ENCODE measurements around the gene PRDM11.
A peak's percentile ranks its signal among the peaks of the same experiment; 100 is the strongest.
"Not testable (repeated sequence)": the region's sequence is repeated elsewhere in the genome, so short reads cannot be mapped to it uniquely, and the experiment has no call there.

The PRDM11 gene

DNA sequence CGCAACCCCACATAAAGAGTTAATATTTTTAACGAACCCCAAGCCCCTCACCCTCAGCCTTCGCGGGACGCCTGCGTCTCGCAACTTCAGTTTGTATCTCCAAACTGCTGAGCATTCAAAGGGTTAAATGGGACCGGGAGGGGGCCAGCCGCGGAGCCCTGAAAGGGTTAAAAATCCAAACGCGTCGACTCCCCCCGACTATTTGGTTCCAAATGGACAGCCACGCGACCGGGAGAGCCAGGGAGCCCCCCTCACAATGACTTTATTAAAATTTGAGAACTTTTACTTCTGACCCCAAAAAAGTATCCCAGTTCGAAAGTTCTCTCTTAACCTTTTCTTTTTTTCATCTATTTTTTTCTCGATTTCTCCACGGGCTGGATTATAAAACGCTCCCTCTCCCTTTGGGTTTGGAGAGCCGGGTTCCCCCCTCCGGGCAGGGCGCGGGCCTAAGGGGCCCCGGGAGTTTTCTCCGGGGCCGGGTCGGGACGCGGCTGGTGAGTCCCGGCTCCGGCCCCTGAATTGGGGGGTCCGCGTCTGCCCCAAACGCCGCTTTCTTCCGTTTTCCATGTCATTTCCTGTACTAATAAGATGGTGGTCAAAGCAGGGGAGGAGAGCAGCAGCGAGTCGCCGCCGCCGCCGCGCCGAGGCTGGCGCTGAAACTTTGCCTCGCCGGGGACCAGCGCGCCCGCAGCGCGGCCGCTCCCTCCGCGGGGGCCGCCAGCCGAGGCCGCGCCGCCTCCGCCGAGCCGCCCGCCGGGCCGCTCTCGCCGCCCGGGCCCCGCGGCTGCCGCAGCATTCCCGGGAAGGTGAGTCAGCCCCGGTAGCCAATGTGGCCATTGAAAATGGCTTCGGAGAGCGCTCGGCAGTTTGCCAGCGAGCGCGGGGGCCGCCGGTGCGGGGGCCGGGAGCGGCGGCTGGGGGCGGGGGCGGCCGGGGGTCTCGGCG is at the start of gene PRDM11:
Gene PRDM11 (plus strand): TSS at position 568 of the 945 bp plus-strand sequence. CDS start 35,128 bp downstream, outside the sequence.
- DNase-seq, result no peak

DNA sequence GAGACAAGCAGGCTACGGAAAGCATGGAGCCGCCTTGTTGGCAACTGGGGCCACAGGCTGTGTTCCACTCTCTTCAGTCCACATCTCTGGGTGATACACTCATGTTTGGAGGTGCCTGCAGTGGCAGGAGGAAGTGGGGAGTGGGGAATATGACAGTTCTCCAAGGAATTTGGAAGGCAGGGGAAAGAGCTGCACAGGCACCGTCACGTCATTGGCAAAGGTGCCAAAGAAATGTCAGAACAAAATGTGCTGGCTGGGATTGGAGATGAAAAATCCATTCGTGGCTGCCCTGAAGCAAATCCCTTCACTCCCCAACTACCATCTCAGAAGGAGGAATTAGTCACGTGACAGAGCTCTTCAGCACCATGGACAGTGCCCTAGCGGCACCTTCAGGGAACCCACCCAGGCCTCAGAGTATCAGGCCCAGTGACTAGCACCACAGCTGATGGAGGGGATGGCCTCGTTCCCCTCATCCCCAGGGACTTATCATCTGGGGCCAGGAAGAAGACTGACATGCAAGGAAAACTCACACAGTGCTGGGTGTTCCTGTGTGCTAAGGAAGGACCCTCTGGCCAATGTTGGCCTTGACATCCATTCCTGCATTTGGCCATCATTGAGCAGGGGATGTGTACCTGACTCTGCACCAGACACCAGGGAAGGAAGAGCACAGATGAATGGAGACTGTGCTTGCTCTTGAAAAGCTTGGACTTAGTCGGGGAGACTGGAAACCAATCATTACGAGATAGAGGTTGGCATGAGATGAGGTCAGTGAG is 48.5 kb upstream of the PRDM11 start:
- no peak for DNase-seq

DNA sequence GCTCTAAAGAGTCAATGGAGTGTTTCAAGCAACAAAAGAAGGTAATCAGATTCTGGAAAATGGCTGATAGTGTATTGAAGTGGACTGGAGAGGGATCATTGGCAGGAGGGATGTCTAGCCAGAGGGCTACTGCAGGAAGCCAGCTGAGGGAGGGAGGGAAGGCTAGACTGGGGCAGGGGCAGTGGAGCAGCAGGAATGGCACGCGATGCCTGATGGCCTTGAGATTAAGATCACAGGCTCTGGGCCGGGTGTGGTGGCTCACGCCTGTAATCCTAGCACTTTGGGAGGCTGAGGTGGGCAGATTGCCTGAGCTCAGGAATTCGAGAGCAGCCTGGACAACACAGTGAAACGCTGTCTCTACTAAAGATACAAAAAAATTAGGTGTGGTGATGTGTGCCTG is 47.5 kb upstream of the PRDM11 start:
- DNase-seq, result no peak

DNA sequence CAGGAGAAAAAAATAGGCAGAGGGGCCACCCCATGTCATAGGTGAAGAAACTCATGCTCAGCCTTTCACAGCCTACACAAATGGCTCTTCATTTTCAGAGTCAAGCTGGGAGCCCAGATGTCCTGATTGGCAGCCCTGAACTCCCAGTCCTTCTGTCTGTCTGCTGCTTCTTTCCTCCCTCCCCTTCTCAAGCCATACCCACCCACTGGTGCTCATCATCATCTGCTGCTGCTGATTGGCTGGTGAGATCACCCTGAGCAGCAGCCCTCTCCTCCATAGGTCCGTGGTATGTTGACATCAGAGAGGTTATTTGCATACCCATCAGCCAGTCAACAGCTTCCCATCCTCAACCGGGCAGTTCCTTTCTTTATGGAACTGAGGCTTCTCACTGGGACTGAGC is 46.1 kb upstream of the PRDM11 start:
- DNase-seq, result no peak

DNA sequence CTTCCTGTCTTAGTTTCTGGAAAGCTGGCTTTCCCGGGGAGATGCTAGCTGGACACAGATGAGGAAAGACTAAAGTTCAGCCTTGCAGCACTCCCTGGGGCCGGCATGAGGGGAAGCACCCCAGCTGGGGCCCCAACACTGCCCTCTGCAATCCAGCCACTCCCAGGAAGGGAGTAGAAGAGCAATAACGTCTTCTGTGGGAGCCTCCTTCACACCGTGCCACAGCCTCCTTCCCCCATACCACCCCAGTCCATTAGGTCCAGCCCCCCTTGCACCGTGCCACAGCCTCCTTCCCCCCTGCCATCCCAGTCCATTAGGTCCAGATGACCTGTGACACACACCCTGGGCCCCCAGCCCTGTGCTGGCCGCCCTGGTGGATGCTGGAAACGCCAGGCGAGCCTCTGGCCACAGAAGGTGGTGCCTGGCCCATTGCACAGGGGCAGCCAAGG is 44.1 kb upstream of the PRDM11 start:
- DNase-seq, result no peak

DNA sequence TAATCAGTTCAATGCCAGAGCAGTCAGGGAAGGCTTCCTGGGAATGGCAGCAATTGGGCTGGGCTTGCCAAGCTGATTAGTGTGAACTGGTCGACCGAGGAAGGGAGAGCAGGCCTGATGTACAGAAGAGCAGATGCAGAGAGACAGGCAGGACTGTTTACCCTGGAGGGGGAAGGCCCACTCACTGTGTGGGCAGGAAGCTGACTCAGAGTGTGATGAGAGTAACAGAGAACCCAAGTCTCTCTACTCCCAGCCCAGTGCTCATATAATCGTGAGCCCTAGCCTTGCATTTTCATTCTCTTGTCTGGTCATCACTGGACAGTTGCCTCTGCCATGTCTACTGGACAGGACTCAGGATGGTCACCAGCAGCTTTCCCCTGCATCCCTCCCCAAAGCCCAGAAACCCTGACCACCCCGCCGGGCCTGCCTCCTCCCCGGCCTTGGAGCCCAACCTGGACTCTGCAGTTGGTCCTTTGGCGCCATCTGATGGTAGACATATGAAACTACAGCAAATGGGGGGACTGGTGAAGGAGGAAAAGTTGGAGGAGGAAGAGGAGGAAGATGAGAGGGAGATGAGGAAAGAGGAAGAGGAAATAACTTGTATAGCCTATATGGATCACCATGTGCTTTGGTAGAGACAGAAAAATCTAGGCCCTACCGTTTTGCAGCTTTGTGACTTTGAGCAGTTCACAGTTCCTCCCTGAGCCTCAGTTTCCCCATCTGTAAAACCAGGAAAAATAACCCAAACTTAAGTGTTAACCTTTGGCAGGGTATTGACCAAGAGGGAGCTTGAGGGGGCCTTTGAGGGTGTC is 43.4 kb upstream of the PRDM11 start:
- DNase-seq, result no peak

DNA sequence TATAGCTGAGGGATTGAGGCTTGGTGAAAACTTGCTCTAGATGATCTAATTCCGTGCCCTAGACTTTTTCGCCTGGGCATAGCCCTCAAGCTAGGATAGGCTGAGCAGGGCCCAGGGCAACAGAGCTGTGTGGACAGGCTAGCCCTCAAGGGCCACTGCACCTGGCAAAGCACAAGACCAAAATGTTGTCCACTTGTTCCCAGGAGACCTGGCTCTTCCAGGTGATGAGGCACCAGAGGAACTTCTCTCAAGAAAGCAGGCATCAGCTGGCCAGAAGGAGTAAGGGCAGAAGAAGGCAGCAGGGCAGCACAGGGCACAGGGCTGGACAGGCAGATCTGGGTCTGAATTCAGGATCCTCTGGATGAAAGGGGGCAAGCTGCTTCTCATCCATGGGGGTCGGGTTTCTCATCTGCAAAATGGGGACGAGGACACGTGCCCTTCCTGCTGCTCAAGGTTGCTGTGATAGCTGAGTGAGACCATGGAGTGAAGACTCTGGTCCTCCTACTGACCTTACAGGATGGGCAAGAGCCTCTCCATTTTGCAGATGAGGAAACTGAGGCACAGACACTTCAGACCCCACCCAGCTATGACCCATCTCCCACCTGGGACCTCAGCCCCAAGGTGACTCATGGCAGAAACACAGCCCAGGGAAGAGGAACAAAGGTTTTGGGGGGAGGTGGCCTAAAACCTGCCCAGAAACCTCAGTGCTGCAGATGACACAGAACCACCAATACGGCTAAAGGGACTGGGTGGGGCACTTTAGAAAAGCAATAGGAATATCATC is 42.2 kb upstream of the PRDM11 start:
- DNase-seq, result no peak

DNA sequence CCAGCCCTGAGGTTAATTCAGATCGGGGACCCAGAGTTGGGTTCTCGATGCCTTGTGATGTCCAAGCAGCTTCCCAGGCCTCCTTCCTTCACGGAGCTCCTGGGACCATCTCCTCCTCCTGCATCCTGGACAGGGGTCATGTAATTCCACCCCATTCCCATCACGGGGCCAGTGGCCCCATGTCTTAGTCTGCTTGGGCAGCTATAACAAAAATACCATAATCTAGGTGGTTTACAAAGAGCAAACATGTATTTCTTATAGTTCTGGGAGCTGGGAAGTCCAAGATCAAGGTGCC is 41.7 kb upstream of the PRDM11 start:
- DNase-seq, result no peak

DNA sequence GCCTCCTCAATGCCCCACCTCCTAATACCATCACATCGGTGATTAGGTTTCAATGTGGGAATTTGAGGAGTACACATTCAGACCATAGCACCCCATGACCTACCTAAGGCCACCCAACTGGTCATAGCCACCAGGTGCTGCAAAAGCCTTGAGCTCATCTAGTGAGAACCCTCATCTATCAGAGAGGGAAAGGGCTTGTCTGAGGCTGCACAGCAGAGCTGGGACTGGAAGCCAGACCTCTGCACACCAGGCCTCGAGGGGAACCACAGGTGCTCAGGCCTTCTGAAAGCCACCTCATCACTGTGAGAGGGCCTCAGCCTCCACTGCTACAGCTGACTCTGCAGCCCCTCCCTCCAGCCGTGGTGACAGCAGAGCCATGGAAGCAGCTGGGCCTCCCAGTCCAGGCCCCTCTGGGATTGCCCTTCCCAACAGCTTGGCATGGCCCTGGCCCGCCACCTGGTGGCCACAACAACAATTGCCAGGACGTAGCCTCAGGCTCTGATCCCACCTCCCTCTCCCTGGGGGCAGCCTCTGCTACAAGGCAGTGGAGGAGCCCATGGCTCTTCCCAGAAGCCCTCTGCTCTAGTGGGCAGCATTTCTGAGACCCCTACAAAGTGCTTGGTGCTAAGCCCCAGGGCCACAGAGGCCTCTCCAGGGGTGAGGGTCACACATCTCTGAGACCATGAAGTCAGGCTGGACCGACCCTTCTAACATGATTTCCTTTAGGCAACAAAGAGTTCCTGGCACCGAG is 41.0 kb upstream of the PRDM11 start:
- peak; percentile 68 for DNase-seq

DNA sequence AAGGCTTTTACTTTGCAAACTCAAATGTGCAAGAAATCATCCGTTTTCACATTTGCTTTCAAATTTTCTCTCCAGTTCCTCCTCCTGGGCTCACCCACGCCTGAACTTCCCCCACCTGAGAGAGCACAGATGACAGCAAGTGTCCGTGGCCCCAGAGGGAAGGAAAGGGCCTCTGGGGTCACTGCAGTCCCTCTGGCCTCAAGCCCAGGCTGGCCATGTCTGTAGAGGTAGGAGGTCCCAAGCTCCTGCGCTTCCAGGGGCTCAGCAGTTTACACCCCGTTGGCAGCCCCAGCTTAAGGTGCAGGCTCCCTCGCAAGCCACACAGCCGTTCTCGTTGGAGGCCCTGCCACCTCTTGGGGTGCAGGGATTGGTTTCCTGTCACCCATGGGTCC is 40.5 kb upstream of the PRDM11 start:
- DNase-seq, result no peak

DNA sequence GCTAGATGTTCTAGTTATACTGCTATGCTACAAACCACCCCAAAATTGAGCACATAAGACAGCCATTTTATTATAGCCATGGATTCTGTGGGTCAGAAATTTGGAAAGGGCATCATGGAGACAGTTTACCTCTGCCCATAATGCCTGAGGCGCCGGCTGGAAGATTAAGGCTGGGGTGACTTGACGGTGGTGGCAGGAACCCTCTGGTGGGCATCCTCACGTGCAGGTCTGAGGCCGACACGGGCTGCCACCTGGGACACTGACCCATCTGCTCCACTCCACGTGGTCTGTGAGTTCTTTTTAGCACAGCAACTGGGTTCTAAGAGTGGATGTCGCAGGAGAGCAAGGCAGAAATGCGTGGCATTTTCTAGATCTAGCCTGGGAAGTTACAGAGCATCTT is 40.0 kb upstream of the PRDM11 start:
- no peak for DNase-seq

DNA sequence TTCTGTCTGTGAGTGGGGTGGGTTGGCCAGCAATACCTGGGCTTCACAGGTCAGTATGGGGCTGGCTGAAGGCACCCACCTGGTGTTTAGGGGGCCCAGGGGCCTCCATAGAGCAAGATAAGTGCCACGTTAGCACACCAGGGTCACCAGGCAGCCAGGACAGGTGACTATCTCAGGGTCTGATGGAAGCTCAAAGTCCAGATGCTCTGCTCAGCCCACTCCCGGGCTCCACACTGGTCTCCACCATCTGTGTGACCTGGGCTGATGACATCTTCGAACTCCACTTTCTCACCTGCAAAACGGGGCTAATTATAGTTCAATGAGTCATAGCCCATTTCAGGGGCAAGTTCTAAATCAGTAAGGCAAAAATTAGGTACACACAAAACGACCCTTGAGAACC is 39.4 kb upstream of the PRDM11 start:
- DNase-seq, result no peak

DNA sequence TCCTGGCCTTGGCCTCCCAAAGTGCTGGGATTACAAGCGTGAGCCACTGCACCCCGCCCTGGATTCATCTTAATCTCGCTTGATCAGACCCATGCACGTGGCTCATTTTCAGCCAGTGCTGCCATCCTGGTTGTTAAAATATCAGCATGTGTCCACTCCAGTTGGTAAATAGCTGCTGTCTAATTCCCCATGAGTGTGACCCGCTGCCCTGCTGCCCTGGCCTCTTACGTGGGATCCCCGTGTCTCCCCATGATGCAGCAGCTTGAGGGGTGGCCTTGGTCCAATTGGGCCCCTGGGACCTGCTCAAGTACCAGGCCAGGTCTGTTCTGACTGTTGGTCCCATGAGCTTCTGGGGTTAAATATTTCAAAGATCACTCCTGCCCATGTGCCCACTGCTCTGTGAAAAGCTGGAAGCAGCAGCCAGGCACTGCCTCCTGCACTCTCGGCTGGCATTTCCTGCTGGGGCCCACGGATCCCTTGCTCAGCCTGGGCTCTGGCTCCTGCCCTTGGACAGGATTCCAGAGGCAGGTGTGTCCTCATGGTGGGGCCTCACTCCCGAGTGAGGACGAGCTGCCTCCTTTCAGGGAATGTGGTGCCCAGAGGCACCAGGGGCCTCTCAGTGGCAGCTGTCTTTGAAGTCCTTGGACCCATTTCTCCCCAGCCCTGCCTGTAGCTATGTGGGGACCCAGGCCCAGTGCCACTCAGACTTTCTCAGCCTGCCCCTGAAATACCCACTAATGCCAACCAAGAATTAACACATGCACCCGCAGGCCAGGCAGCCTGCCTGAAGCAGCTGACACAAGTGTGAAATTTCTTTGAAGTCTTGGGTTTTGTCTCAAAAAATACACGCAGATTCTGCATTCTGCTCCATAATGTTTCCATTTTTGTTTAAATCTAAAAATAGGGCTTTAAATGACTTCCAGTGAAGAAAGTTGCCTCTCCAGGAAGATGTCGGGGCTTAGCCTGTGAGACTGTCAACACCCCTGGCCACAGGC is 38.1 kb upstream of the PRDM11 start:
- DNase-seq, result no peak

DNA sequence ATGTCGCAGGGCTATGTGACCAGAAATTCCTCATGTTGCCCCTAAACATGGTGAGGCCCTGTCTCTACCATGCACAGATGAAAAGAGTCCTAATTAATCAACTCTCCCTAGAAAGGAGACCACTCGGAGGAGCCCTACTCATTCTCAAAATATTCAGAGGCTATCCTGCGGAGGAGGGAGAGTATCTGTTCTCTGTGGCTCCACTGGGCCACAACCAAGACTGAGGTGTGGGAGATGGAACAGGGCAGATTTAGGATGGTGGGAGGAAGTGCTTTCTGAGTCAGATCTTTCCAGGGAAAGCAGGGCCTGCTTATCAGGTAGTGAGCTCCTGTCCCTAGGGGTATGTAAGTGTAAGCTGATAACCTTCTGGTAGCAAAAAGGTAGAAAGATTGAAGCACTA is 37.0 kb upstream of the PRDM11 start:
- DNase-seq, result no peak

DNA sequence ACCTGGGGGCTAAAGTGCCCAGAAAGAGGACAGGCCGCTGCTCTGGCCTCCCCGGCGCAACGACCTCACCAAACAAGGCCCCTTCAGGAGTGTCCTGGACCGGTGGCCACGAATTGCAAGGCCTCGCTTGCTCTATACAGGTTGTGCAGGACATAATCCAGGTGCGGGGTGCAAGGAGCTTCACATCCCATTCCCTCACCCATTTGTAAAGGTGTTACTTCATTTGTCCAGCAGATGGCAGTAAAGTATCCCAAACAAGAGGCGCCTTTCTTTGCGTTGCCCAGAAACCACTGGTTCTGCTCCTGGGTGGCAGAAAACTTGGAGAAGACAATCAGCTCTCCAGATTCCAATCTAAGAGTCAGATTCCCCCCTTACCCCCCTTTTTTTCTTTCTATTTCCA is 35.9 kb upstream of the PRDM11 start:
- peak; percentile 68 for DNase-seq

DNA sequence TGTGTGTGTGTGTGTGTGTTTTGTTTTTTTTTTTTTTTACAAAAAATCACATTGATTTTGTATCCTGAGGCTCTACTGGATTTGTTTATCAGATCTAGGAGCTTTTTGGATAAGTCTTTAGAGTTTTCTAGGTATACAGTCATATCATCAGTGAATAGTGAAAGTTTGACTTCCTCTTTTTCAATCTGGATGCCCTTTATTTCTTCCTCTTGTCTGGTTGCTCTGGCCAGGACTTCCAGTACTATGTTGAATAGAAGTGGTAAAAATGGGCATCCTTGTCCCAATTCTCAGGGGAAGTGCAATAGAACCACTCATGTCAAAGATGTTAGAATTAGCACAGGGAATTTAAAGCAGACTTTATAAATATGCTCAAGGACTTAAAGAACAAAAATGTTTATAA is 32.6 kb upstream of the PRDM11 start:
- DNase-seq, result no peak

DNA sequence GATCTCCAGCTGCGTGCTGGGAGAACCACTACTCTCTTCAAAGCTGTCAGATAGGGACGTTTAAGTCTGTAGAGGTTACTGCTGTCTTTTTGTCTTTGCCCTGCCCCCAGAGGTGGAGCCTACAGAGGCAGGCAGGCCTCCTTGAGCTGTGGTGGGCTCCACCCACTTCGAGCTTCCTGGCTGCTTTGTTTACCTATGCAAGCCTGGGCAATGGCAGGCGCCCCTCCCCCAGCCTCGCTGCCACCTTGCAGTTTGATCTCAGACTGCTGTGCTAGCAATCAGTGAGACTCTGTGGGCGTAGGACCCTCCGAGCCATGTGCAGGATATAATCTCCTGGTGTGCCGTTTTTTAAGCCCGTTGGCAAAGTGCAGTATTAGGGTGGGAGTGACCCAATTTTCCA is 18.6 kb upstream of the PRDM11 start:
- not testable (repeated sequence) for DNase-seq

DNA sequence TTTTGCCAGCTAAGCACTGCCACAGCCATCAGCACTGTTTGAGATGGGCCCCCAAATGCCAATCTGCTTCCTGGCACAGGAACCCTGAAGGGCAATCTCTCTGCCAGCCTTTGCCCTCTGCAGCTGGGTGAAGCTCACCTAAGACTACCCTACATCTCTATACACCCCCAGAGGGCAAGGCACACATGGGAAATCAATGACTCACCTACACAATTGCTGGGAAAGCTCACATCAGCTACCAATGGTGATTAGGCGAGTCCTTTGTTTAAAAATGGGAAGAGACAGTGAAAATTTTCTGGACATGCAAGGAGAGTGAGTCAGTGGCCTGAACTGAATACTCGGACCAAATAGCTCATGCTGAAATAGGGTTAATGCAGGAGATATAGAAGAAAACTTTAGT is 12.6 kb upstream of the PRDM11 start:
- DNase-seq, result no peak

DNA sequence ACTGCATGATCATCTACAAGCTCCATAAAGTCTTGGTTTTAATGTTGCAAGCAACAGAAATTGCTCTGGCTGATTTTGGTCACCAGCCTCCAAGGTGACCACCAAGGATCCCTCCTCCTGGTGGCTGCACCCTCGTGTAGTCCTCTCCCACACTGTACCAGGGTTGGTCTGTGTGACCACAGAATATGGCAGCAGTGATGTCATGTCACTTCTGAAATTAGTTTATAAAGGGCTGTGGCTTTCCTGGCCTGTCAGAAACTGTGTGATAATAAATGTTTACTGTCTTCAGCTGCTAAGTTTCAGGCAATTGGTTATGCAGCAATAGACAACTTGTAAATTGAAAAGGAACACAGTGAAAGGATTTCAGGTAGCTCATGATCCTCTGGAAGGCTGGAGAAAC is 5.3 kb upstream of the PRDM11 start:
- no peak for DNase-seq

DNA sequence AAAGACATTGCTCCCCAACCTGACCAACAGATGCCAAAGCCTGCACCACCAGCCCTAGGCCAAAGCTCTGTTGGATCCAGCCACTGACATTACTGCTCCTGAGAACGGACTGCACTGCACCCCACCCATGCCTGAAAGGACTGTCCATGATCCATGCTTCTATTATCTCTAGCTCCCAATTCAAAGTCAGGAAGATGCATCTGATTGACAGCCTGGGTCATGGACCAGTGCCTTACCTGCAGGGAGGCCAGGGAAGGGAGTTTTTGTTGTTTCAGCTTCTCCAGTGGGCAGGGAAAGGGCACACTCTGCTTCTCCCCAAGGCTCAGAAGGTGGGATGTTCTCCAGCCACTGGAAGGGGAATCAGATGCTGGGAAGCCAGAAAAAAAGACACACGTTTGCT is 4.8 kb upstream of the PRDM11 start:
- DNase-seq, result no peak

Data from DMS153 (cell line).